ENCODE data around the gene MIAT. TPM values are rescaled to one million over a fixed set of nuclear protein-coding genes. Genes with fewer than 3 reads are reported as not detected.
A peak's percentile ranks its signal among the peaks of the same experiment; 100 is the strongest.
"Not testable (repeated sequence)": the region's sequence is repeated elsewhere in the genome, so short reads cannot be mapped to it uniquely, and the experiment has no call there.

The MIAT gene
- total RNA-seq, result 221 TPM

DNA sequence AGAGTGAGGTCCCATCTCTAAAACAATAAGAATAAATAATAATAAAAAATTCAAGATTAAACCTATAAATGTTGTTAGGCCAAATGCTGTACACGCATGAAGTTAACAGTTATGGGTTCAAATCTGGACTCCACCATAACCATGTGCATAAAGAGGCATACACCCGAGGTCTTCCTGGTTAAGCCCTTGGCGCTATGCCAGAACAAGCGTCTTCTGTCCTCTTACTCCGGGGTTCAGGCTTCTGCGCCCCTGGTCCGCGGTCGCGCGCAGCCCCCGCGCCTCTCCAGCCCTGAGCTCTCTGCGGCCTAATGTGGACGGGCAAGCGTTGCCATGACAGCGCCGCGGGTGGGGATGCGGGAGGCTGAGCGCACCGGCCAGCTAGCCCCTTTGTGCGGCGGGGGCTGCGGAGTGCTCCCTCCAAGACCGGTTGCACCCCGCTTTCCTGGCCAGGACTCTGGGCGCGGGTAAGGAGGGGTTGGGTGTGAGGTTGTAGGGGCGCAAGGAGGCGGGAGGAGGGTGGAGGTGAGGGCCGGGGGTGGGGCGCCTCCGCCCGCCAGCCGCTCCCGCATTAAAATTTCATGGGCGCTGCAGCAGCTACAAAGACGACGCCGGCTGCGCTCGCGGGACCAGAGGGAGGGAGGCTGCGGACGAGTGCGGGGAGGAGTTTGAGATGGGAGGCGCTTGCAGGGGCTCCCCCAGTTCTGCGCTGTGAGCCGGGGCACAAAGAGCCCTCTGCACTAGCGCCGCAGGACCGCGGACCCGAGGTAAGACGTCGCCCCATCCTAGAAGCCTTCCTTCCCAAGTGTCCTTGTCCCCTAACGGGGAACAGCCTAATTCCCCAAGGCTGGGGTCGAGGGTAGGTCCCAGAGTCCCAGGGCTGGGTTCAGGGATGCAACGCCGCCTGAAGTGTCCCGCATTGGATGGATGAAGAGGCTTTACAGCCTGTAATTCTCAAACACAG is at the start of gene MIAT:
TSS of gene MIAT (plus strand) at position 698 of the 961 bp plus-strand sequence.
- DNase-seq, result peak; percentile 76

DNA sequence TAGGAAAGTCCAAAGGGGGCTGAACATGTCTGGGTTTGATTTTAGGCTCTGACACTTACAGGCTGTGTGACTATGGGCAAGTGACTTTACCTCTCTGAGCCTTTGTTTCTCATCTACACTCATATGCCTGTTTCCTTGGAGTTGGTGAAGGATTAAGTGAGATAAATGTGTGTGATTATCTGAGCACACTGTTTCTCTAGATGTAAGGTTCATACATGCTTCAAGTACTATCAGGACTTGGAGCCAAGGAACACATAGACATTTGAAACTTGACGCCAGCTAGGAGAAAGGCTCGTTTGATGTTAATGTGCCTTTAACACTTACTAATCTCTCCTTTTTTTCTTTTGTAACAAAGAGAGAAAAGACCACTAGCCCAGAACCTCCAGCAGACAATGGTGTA is 49.3 kb upstream of the MIAT start:
- no peak for DNase-seq

DNA sequence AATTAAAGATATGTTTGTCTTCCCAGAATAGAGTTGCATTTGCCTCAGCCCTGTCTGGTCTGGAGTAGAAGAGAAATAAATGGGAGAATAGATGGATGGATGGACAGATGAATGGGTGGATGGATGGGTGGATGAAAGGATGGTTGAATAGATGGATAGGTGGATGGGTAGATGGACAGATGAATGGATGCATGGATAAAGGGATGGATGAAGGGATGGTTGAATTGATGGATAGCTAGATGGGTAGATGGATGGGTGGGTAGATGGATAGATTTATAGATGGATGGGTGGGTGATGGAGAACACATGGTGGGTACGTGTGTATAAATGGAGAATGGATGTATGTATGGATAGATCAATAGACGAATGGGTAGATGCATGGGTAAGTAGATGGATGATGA is 48.1 kb upstream of the MIAT start:
- DNase-seq, result no peak

DNA sequence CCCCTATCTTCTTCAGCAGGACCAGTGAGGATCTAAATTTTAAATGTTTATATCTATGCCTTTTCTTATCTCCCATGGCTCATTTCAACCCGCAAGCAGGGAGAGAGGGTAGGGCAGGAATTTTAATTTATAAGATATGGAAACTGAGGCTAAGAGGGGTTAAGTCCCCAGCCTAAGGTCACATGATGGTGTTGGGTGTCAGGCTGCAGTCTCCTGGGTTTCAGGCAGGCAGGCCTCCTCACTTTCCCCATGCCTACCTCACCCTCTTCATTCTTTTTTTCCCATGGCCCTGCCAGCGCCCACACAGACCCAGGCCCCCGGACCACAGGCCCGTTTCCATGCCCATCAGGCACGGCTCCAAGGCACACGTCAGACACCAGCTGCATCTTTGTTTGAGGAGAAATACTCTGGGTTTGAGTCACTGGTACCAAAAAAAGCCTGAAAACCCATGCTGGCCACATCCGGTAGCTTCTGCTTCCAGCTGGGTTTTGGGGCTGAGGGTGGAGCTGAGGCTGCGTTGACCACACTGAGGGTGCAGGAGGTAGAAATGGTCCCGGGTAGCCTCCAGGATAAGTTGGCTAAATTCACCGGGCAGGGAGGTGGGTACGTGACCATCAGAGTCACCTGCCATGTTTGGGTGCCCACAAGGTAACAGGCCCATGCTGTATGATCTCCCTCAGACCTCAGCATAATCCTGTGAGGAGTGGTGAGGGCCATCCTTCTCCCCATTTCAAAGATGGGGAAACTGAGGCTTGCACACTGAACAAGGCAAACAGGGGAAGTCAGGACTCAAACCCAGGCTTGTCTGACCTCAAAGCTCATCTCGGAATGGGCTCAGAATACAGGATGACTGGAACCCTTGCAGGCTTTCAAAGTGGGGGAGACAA is 47.1 kb upstream of the MIAT start:
- peak; percentile 48 for DNase-seq

DNA sequence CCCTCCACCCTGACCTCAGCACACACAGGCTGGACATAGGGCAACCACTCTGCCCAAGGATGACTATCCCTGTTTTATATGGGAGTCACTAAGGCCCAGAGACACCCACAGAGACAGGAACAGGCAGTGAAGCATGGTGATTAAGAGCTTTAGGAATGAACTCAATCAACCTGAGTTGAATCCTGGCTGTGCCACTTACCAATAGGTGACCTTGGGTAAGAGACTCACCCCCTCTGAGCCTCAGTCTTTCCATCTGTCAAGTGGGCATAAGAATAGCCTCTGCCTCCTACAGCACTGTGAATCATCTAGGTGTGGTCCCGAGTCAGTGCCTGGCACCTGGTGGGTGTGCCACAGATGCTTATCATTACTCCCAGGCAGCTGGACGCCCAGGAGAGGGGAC is 46.4 kb upstream of the MIAT start:
- DNase-seq, result no peak

DNA sequence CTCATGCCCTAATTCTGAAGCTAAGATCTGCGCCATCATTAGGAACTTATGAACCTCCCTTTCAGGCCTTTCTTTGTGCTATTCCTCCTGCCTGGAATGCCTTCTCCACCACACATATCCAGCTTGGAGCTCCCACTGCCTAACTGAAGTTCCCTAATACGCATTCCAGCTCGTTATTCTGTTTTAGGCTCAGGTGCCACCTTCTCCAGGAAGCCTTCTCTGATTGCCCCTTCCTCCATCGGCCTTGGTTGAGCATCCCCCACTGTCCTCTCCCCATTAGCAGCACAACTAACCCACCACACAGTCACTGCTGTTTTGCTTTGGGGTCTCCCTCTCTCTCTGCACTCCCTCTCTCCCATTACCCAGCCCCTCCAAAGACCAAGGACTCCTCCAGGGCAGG is 44.7 kb upstream of the MIAT start:
- no peak for DNase-seq

DNA sequence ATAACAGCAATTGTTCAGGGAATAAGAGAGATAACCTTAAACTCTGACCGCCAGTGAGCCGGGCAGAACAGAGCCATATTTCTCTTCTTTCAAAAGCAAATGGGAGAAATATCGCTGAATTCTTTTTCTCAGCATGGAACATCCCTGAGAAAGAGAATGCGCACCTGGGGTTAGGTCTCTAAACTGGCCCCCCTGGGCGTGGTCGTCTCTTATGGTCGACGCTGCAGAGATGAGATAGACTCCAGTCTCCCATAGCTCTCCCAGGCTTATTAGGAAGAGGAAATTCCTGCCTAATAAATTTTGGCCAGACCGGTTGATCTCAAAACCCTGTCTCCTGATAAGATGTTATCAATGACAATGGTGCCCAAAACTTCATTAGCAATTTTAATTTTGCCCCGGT is 43.6 kb upstream of the MIAT start:
- not testable (repeated sequence) for DNase-seq

DNA sequence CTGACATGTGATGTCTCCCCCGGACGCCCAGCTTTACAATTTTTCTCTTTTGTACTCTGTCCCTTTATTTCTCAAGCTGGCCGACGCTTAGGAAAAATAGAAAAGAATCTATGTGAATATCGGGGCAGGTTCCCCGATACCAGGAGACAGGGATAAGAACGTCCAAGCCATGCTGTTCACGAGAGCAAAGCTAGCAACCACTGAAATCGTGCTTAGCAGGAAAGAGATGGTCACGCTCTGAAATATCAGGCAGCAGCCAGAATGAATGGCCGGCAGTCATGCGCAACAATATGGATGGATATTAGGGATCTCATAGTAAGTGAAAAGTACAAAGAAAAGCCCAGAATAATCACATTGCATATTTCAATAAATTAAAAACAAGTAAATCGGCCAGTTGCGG is 43.1 kb upstream of the MIAT start:
- DNase-seq, result no peak

DNA sequence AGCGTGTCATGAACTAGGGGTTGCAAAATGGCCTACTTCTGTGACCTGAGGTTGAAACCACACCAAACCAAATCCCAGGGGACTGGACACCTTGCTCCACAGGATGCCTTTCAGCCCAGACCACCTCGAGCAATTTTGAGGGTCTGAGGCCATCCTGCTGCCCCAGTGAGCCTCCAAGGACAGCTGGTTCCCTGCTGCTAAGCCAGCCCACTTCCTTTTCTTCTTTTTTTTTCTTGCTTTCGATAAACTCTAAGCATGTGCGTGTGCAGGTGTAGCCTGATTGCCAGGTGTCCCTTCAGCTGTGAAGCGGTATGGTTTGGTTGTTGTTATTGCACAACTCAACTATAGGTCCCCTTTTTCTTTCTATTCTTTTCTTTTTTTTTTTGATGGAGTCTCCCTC is 42.2 kb upstream of the MIAT start:
- no peak for DNase-seq

DNA sequence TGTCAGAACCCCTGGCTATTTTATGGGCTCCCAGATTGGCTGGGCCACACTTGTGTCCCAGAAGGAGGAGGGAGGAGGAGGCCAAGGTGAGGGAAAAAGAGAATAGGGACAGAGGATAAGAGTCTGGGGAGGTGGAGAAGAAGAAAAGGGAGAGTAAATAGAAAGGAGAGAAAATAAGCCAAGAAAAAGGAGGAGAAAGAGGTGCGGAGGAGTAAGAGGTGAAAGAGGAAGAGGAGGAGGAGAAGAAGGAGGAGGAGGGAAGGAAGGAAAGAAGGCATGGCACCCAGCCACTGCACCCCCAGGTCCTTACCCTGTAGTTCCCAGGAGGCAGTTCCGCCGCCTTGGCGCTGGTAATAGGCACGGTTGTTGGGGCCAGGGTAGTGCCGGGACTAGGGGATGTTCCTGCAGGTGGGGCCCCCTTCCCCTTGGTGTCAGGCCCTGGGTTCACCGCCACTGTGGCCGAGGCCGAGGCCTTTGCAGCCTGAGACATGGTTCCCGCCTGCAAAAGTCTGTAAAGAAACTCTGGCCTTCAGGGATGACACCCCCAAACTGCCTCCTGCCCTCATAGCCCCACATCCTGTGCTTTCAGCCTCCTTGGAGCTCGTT is 41.5 kb upstream of the MIAT start:
- no peak for DNase-seq

DNA sequence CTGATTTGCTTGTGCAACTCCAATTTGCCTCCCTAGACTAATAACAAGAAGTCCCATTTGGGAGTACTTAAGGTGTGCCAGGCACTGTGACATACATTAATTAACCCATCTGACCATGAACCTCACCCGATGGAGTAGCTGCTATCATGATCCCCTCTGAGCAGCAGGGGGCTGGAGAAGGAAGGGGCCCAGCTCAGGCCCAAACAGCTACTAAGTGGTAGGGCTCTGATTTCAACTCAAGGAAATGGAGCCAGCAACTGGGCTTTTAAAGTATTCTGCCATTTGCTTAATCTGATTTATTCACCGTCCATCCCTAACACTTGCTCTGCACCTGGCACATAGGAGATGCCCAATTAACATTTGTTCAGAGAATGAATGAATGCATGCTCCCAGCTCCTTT is 40.7 kb upstream of the MIAT start:
- DNase-seq, result no peak

DNA sequence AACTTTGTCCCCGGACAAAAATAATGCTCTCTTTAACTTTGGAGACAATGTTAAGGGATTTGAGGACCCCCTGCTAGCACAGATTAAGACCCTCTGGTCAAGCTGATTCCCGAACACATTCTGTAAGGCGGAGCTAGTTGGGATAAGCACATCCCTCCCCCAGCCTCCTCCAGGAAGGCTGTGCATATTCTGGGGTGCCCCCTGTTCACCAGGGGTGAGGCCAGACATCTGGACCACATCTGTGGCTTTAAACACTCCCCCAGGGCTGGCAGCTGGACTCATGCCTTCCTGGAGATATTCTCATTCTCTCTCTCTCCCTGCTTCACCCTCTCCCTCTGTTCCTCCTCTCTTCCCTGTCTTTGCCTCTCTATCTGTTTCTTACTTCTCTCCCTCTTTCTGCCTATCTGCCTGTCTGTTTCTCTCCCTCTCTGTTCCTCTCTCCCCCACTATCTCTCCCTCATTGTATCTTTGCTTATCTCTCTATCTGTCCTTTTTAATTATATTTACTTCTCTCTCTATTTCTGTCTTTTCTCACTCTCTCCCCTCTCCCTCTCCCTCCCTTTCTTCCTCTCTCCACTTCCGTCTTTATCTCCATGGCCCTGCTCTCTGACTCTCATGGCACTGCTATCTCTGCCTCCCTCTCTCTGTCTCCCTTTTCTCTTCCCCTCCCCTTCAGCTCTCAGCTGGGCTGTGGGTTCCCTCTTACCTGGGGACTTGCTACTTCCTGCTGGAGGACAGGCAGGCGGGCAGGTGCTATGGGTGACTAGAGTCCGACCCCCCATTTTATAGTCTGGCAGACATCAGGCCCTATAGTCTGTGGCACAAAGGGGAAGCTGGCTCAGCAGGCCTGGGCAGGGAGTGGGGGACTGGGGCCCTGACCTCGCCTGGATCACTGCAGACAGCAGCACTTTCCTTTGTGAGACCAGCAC is 39.9 kb upstream of the MIAT start, which contains the start of gene CRYBB1:
TSS of gene CRYBB1 (minus strand) at position 757 of the 929 bp plus-strand sequence. CDS start 1,708 bp downstream, outside the sequence.
- no peak for DNase-seq

DNA sequence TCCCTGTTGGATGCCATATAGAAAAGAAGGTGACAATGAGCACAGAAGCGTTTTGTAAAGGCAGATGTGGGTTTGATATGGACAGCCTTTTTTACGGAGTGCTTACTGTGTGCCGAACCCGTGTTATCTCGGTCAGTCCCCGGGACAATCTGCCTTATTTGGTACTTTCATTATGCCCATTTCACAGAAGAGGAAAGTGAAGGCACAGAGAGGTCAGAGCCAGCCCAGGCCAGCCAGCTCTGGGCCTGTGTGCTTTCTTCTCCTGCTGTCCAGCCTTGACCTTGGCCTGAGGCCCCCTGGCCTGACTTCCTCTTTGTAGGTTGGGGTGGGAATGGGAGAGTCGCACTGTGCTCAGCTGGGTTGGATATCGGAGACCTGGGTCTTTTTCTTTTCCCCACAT is 38.9 kb upstream of the MIAT start:
- DNase-seq, result no peak

DNA sequence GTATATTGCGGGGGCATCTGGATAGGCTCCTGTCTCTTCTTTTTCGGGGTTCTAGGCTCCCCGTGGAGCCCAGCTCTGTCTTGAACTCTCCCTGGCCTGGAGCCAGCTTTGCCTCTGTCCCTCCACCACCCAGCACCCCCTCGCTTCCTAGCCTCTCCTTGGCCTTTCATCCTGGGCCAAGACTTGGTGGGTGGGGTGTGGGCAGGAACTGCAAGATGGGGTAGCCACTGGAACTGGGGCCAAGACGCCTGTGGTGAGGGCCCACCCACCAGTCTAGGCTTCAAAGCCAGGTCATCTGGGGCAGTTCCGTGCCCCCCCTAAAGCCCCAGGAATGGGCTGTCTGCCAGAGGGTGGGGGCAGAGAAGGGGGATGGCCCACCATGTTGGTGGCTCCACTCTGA is 37.9 kb upstream of the MIAT start:
- no peak for DNase-seq

DNA sequence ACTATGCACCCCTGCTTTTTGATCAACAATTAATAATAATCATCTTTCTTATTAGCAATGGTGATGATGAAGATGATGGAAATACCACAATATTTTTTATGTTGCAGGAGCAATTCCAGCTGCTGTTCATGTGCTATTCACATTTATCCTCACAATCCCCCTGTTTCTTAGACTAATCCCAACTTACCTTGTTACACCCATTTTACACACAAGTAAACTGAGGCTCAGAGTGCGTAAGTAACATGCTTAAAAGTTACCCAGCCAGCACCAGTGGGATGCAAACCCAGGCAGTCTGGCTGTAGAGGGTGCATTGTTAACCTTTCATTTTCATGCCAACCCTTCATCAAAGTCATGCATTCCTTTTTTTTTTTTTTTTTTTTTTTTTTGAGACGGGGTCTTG is 37.2 kb upstream of the MIAT start:
- DNase-seq, result no peak

DNA sequence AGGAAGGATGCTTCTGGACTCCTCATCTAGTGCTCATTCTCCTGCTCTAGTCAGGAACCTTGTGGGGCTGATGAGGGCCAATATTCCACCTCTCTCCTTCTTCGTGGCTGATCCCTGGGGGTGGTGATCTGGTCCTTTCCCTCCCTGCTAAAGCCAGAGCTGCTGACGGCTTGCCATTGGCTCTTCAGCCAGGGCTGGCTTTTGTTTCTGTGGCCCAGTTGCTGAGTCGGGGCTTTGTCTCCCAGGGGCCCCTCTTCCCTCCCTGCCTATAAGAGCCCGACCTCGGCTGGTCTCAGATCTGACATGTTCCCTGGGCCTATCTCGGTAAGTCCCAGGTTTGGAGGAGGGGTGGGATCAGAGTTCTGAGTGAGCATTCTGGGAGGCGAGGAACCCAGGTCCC is 35.7 kb upstream of the MIAT start, which contains the start of gene CRYBA4:
TSS of gene CRYBA4 (plus strand) at position 301 of the 400 bp plus-strand sequence. CDS start 634 bp downstream, outside the sequence.
- no peak for DNase-seq

DNA sequence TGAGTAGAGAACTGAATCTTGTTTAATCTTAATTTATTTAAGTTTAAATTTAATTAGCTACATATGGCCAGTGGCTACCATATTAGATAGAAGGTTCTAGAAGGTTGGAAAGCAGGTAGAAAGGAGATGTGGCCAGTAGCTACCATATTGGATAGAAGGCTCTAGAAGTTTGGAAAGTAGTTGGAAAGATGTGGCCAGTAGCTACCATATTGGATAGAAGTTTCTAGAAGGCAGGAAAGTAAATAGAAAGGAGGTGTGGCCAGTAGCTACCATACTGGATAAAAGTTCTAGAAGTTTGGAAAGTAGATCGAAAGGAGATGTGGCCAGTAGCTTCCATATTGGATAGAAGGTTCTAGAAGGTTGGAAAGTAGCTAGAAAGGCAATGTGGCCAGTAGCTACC is 33.4 kb upstream of the MIAT start:
- no peak for DNase-seq

DNA sequence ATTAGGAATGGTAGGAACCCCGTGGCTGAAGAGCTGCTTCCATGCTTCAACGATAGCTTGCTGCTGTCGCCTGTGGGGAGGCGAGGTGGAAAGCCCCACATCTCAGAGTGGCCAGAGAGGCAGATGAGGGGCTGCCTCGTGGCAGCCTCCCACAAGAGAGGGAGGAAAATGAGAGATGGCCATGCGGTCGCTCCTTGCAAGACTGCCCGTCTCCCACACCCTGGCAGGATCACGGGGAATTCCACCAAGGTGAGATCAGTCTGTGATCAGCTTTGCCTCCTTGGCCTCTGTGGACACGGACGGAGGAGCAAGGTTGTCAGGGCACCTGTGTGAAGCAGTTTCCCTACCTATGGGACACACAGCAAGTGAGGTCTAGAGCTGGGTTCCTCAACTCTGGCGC is 32.6 kb upstream of the MIAT start:
- DNase-seq, result no peak

DNA sequence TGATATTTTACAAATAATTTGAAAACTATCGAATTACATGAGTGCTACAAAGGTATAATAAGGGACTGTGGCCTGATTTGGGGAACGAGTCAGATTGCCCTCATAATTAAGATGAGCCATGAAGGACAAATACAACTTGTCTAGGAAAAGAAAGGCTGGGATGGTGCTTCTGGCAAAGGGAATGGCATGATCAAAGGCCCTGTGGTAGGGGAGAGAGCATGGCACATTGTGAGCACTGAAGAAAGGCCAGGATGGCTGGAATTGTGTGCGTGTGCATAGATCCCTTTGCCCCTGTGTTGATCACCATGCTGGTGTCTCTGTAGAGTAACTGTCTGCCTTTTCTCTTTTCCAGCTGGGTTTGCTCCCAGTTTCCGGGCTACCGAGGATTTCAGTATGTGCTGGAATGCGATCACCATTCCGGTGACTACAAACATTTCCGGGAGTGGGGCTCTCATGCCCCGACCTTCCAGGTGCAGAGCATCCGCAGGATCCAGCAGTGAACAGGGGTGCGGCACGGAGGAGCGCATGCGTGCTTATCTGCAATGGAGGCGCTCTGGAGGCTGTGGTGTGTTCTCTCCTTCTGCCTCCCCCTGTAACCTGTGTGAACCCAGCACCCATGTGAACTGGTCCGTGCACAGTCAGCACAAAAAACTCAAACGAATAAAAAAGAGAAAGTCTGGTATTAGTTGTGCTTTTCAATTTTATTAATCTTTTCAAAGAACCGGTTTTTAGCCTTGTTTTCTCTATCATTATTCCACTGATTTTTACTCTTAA is 27.2 kb upstream of the MIAT start:
- DNase-seq, result no peak

DNA sequence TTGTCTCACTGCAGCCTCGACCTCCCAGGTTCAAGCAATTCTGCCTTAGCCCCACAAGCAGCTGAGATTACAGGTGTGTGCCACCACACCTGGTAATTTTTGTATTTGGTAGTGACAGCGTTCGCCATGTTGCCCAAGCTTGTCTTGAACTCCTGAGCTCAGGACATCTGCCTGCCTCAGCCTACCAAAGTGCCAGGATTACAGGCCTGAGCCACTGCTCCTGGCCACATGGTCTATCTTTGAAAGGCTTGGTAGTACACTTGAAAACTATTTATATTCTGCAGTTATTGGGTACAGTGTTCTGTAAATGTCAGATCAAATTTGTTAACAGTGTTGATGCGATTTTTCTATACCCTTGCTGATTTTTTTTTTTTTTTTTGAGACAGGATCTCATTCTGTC is 26.1 kb upstream of the MIAT start:
- no peak for DNase-seq

All from occipital lobe (tissue), 2 donors.